Parathyroid adenoma (tissue), 2 donors: ENCODE measurements around the gene NHLH1.

Experiments used
- H2AFZ ChIP-seq: fragments of 300-600 bp; sonication (generic); one replicate; pipeline ENCODE4 v1.7.0; 2017; ENCODE audit warnings: antibody characterized with exemption, mild to moderate bottlenecking
- H3K27ac ChIP-seq: fragments of 300-600 bp; sonication (generic); one replicate; pipeline ENCODE4 v1.7.0; 2017
- H3K27me3 ChIP-seq: fragments of 300-600 bp; sonication (generic); one replicate; pipeline ENCODE4 v1.7.0; 2017; ENCODE audit warnings: low read length; ENCODE audit not compliant: control insufficient read depth, insufficient read depth
- H3K36me3 ChIP-seq: fragments of 300-600 bp; sonication (generic); one replicate; pipeline ENCODE4 v1.7.0; 2017; ENCODE audit warnings: low read length; ENCODE audit not compliant: control insufficient read depth, insufficient read depth
- H3K4me1 ChIP-seq: fragments of 300-600 bp; sonication (generic); one replicate; pipeline ENCODE4 v1.7.0; 2017; ENCODE audit warnings: control low read depth
- H3K4me2 ChIP-seq: fragments of 300-600 bp; sonication (generic); one replicate; pipeline ENCODE4 v1.7.0; 2017; ENCODE audit warnings: low read length
- H3K4me3 ChIP-seq: fragments of 300-600 bp; sonication (generic); one replicate; pipeline ENCODE4 v1.7.0; 2017; ENCODE audit warnings: low read depth, low read length
- H3K79me2 ChIP-seq: fragments of 300-600 bp; sonication (generic); one replicate; pipeline ENCODE4 v1.7.0; 2017; ENCODE audit warnings: control low read depth
- H3K9ac ChIP-seq: fragments of 300-600 bp; sonication (generic); one replicate; pipeline ENCODE4 v1.7.0; 2017; ENCODE audit warnings: mild to moderate bottlenecking
- H3K9me3 ChIP-seq: fragments of 300-600 bp; sonication (generic); one replicate; pipeline ENCODE4 v1.7.0; 2017; ENCODE audit warnings: low read length; ENCODE audit not compliant: control insufficient read depth
- CTCF ChIP-seq: fragments of 300-600 bp; sonication (generic); IDR thresholded peaks from one replicate; pipeline ENCODE4 v1.7.0; 2017; ENCODE audit warnings: antibody characterized with exemption, mild to moderate bottlenecking
- donor health status: primary hyperparathyroidism.

NHLH1 gene

GRCh38 chr1:160363951-160364735 is 2.7 kb upstream of the NHLH1 start:
- Histone ChIP-seq H3K36me3 (no peaks in the 10 kb centered on the region), H3K4me1 (no peaks in the 10 kb centered on the region), H3K79me2 (no peaks in the 10 kb centered on the region), H2AFZ (no peak overlapping the region), H3K9me3 (no peaks in the 10 kb centered on the region), H3K27ac (no peak overlapping the region), H3K27me3 (no peaks in the 10 kb centered on the region), H3K9ac (no peak overlapping the region), H3K4me3 (no peak overlapping the region), H3K4me2 (no peak overlapping the region)
- no peak for TF ChIP-seq CTCF

DNA sequence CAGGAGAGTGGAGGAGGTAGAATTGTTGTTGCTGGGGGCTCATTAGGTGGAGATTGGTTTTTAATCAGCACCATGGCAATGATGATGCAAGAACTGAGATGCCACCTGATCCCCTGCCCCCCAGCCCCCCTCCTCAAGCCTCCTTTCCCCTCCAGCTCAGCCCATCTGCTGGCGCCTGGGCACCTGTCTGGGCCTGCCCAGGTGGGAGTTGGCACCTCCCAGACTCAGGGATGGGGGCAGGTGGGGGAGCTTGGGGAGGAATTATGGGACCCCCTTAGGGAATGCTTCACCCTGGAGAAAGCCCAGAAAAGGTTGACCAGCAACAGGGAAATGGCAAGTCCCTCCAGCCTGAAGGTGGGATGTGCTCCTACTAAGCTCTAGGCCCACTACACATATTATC is 1.5 kb upstream of the NHLH1 start:
- no peak overlapping the region for H3K4me2 ChIP-seq
- no peak for TF ChIP-seq CTCF
- no peak overlapping the region for H2AFZ ChIP-seq
- no peaks in the 10 kb centered on the region for H3K36me3 ChIP-seq
- H3K27ac ChIP-seq = no peak overlapping the region
- H3K79me2 ChIP-seq = no peaks in the 10 kb centered on the region
- H3K4me1 ChIP-seq = no peaks in the 10 kb centered on the region
- no peaks in the 10 kb centered on the region for H3K27me3 ChIP-seq
- H3K4me3 ChIP-seq = no peak overlapping the region
- no peak overlapping the region for H3K9ac ChIP-seq
- H3K9me3 ChIP-seq = no peaks in the 10 kb centered on the region

GRCh38 chr1:160367516-160367900 is 637 bp downstream of the NHLH1 start:
- Histone ChIP-seq H3K4me3 (no peak overlapping the region), H3K4me1 (no peaks in the 10 kb centered on the region), H3K36me3 (no peaks in the 10 kb centered on the region), H3K27me3 (no peaks in the 10 kb centered on the region), H3K27ac (no peak overlapping the region), H3K9me3 (no peaks in the 10 kb centered on the region), H2AFZ (no peak overlapping the region), H3K79me2 (no peaks in the 10 kb centered on the region), H3K9ac (no peak overlapping the region), H3K4me2 (no peak overlapping the region)
- no peak for TF ChIP-seq CTCF

DNA sequence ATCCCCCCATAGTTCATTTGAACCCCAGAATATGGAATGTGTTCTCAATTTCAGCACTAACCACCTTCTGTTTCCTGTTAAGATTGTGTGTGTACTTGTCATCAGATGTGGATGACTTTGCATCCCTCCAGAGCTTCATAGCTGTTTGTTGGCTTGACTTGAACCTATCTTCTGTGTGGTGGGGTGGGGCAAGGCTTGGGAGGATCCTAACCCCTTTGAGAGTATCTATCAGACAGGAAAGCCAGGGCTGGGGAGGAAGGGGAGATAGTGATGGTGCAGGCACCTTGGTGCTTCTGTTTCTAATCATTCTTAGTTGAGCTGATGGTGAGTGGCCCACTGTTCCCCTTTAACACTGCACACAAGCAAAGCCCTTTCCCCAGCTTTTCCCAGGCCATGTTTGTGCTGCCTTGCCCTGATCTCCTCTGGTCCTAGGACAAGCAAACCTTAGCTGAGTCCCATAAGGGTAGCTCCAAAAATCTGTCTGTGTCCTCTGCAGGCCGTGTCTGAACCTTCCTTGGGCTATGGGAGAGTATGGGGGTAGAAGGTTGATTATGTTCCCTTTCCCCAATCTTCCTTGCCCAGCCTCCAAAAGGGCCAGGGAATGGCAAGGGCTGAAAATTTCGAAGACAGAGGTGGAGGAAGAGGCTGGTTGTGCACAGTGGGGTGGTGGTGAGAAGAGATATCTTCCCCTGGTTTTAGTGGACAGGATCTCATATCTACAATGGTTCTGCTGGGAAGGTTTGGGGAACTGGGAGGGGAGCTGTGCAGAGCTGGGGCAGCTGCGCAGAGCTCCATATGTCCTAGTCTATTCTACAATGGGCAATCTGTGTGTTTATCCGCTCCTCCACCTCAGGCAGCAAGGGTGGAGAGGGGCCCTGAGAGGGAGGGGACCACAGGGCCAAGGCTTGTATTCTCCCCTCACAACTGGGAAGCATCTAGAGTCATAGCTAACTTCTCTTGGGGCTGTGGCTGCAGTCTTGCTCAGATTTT is 1.4 kb downstream of the NHLH1 start:
- H3K4me2 ChIP-seq = no peak overlapping the region

More for the DNA sequence above, 1.4 kb downstream of the NHLH1 start:
- Histone ChIP-seq H2AFZ (no peak overlapping the region), H3K27me3 (no peaks in the 10 kb centered on the region), H3K36me3 (no peaks in the 10 kb centered on the region), H3K79me2 (no peaks in the 10 kb centered on the region), H3K4me1 (no peaks in the 10 kb centered on the region), H3K27ac (no peak overlapping the region), H3K4me3 (no peak overlapping the region), H3K9ac (no peak overlapping the region), H3K9me3 (no peaks in the 10 kb centered on the region)
- no peak for TF ChIP-seq CTCF
